Vagina (tissue), 2 donors: ENCODE results near the gene DIAPH2.

Experiments
- CTCF ChIP-seq, 3 experiments: fragments of 450-650 bp in 2 of 3; fragments of 200-600 bp in 1 of 3; sonication (generic) in 1 of 3; IDR thresholded peaks; one replicate each; pipeline ENCODE4 v1.5.1; 2017 to 2019; ENCODE audit warnings: antibody characterized with exemption in 3 of 3, mild to moderate bottlenecking in 2 of 3, moderate library complexity in 2 of 3
- POLR2A ChIP-seq, 2 donors: fragments of 450-650 bp; IDR thresholded peaks; one replicate each; pipeline ENCODE4 v1.6.1; 2017; ENCODE audit warnings: antibody characterized with exemption in 2 of 2, mild to moderate bottlenecking in 2 of 2, moderate library complexity in 2 of 2

- TF ChIP-seq CTCF (IDR thresholded peaks at IDR 0.05) = no peak
- TF ChIP-seq POLR2A (IDR thresholded peaks at IDR 0.05) = no peak
Measured at GRCh38 chrX:96693407-96693806, 8.8 kb downstream of the DIAPH2 start.
